HUES64 (cell line): Measurements from ENCODE around the gene CCSER1.
"Not testable (repeated sequence)": the region's sequence is repeated elsewhere in the genome, so short reads cannot be mapped to it uniquely, and the experiment has no call there.

Source experiments
- H3K27ac ChIP-seq: 2 replicates; pipeline ENCODE4 v1.7.0; 2013; ENCODE audit warnings: low read depth, low read length, inconsistent platforms
- H3K27me3 ChIP-seq: 2 replicates; pipeline ENCODE4 v1.6.1; 2013; ENCODE audit warnings: mild to moderate bottlenecking, low read length; ENCODE audit not compliant: insufficient read depth
- H3K36me3 ChIP-seq: 2 replicates; pipeline ENCODE4 v1.6.1; 2013; ENCODE audit warnings: mild to moderate bottlenecking, low read length; ENCODE audit not compliant: insufficient read depth
- H3K4me1 ChIP-seq: 2 replicates; pipeline ENCODE4 v1.6.1; 2013; ENCODE audit warnings: mild to moderate bottlenecking, low read length, moderate library complexity; ENCODE audit not compliant: insufficient read depth
- H3K4me3 ChIP-seq: 2 replicates; pipeline ENCODE4 v1.5.1; 2013; ENCODE audit warnings: mild to moderate bottlenecking, low read length, moderate library complexity
- H3K9ac ChIP-seq: 2 replicates; pipeline ENCODE4 v1.6.1; 2013; ENCODE audit warnings: mild to moderate bottlenecking, low read depth, low read length
- H3K9me3 ChIP-seq: 2 replicates; pipeline ENCODE4 v1.6.1; 2013; ENCODE audit warnings: low read depth, low read length; ENCODE audit not compliant: insufficient read depth
- WGBS: fragments of 150-250, 120-280 bp; methylation state at CpG from one replicate; pipeline ENCODE4 v1.1.7; 2013; ENCODE audit warnings: missing lambda C conversion rate; 5-methylcytosine and 5-hydroxymethylcytosine counted together

Gene CCSER1

GRCh38 chr4:91154041-91154440, 1026.8 kb downstream of the CCSER1 start:
- not testable (repeated sequence) for H3K4me3 ChIP-seq, H3K36me3 ChIP-seq, H3K9me3 ChIP-seq, H3K4me1 ChIP-seq, H3K27ac ChIP-seq, H3K9ac ChIP-seq, H3K27me3 ChIP-seq
- 93% methylated on average over 4 of the region's 4 CpGs for WGBS

GRCh38 chr4:91167864-91168653, 1040.9 kb downstream of the CCSER1 start:
- 93% methylated on average over 42 of the region's 42 CpGs for WGBS
- not testable (repeated sequence) for H3K4me1 ChIP-seq, H3K36me3 ChIP-seq, H3K27ac ChIP-seq, H3K27me3 ChIP-seq, H3K4me3 ChIP-seq, H3K9ac ChIP-seq
- H3K9me3 ChIP-seq, result peaks cover 15% of the 10 kb centered on the region; the same call in 1 of the 2 replicates

GRCh38 chr4:91170768-91171167, 1043.6 kb downstream of the CCSER1 start:
- Histone ChIP-seq H3K36me3 (no peaks in the 10 kb centered on the region), H3K4me3 (no peak overlapping the region), H3K9me3 (peaks cover 12% of the 10 kb centered on the region; the same call in 1 of the 2 replicates), H3K27me3 (no peaks in the 10 kb centered on the region), H3K9ac (no peak overlapping the region), H3K4me1 (no peaks in the 10 kb centered on the region), H3K27ac (no peak overlapping the region)

DNA sequence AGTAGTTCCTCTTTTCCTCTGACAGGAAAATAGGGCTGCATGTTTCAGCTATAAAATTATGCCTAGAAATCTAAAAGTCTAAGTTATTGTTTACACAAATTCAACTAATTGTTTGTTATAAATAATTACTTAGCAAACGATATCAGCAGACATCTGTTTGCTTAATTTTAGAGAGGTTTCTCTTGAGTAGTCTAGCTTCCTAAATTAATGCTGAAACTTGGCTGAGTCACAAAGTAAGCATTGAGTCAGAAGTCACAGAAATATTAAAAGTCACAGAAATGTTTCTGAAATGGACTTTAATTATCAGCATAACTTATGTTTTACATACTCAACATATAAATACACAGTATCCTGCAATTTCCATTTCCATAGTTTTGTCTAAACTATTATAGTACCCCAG, 1044.0 kb downstream of the CCSER1 start:
- 100% methylated on average over 1 of the region's 1 CpG for WGBS
- Histone ChIP-seq H3K9ac (no peak overlapping the region), H3K9me3 (peaks cover 12% of the 10 kb centered on the region; the same call in 1 of the 2 replicates), H3K27ac (no peak overlapping the region), H3K4me1 (no peaks in the 10 kb centered on the region), H3K36me3 (no peaks in the 10 kb centered on the region), H3K27me3 (no peaks in the 10 kb centered on the region), H3K4me3 (no peak overlapping the region)

DNA sequence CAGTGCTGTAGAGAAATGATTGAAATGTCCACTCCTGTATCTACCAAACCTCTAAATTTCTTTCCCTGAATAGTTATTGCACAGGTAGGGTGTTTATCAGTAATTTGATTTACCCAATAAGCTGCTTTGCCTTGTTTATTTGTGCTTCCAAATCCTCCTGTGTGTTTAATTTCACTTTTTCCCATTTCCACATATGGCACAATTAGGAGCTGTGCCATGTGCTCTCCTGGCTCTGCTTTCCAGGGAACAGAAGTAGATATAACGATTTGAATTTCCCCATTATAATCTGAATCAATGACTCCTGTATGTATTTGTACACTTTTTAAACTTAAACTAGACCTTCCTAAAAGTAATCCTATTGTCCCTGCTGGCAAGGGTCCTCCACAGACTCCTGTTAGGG, 1057.9 kb downstream of the CCSER1 start:
- H3K9me3 ChIP-seq, H3K36me3 ChIP-seq, H3K4me3 ChIP-seq, H3K27me3 ChIP-seq, H3K4me1 ChIP-seq, H3K9ac ChIP-seq, H3K27ac ChIP-seq: not testable (repeated sequence)
- WGBS, result 92% methylated on average over 1 of the region's 1 CpG

GRCh38 chr4:91198951-91199350, 1071.8 kb downstream of the CCSER1 start:
- H3K36me3 ChIP-seq, result no peaks in the 10 kb centered on the region
- no peak overlapping the region for H3K27ac ChIP-seq
- peaks cover 10% of the 10 kb centered on the region; the same call in 1 of the 2 replicates for H3K4me1 ChIP-seq
- no peak overlapping the region for H3K4me3 ChIP-seq
- no peak overlapping the region for H3K9ac ChIP-seq
- H3K27me3 ChIP-seq, result no peaks in the 10 kb centered on the region
- WGBS, result 85% methylated on average over 4 of the region's 4 CpGs
- no peaks in the 10 kb centered on the region for H3K9me3 ChIP-seq

GRCh38 chr4:91207535-91207934, 1080.3 kb downstream of the CCSER1 start:
- Histone ChIP-seq H3K4me1 (peaks cover 19% of the 10 kb centered on the region), H3K9me3 (no peaks in the 10 kb centered on the region), H3K27me3 (no peaks in the 10 kb centered on the region), H3K4me3 (no peak overlapping the region), H3K36me3 (no peaks in the 10 kb centered on the region), H3K9ac (no peak overlapping the region), H3K27ac (no peak overlapping the region)
- WGBS, result 98% methylated on average over 3 of the region's 3 CpGs

- Histone ChIP-seq H3K27ac (no peak overlapping the region), H3K9me3 (no peaks in the 10 kb centered on the region), H3K36me3 (no peaks in the 10 kb centered on the region), H3K4me3 (no peak overlapping the region), H3K27me3 (no peaks in the 10 kb centered on the region), H3K4me1 (peaks cover 10% of the 10 kb centered on the region), H3K9ac (no peak overlapping the region)
- WGBS, result 62% methylated on average over 3 of the region's 3 CpGs
Measured at GRCh38 chr4:91212211-91212610, 1085.0 kb downstream of the CCSER1 start.

GRCh38 chr4:91217831-91218403, 1090.7 kb downstream of the CCSER1 start:
- H3K36me3 ChIP-seq, H3K9ac ChIP-seq, H3K9me3 ChIP-seq, H3K27me3 ChIP-seq, H3K4me3 ChIP-seq, H3K4me1 ChIP-seq, H3K27ac ChIP-seq: not testable (repeated sequence)
- 98% methylated on average over 25 of the region's 26 CpGs for WGBS

DNA sequence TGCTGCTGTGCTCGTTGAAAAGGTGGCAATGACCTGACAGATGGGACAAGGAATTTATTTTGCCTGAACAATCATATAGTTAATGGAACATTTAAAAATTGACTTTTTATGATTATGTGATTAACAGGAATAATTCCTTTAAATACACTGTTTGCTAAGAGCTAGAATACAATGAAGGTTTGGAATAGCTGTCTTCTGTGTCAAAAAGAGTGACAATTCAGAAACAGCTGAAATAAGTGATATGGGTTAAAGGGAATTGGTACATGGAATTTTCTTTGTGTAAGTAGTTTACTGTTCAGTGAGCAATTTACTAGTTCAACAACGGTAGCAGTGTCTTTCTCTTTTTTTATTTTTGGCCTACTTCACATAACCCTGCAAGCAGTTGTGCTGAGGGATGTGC, 1093.1 kb downstream of the CCSER1 start:
- Histone ChIP-seq H3K27me3 (no peaks in the 10 kb centered on the region), H3K36me3 (no peaks in the 10 kb centered on the region), H3K9ac (no peak overlapping the region), H3K4me1 (no peaks in the 10 kb centered on the region), H3K9me3 (no peaks in the 10 kb centered on the region), H3K4me3 (no peak overlapping the region), H3K27ac (no peak overlapping the region; the same call in 1 of the 2 replicates)
- 95% methylated on average over 1 of the region's 2 CpGs for WGBS

DNA sequence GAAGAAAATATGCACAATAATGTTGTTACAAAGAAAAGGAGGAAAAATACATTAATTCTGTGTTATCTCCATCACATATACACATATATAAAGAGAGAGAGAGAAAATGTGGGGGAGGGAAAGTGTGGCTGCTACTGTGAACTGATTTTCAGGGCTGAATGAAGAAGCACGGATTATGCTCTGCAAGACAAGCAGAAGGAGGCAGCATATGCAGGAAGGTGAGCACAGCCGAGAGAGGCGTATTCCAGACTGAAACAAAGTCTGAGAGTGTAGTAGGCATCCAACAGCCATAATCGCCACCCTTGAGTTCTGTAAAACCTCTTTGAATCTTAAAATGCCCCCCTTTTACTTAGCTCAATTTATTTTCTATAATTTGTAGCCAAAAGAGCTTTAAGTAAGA, 1094.8 kb downstream of the CCSER1 start:
- Histone ChIP-seq H3K9ac (no peak overlapping the region), H3K27ac (no peak overlapping the region), H3K9me3 (no peaks in the 10 kb centered on the region), H3K4me1 (no peaks in the 10 kb centered on the region), H3K27me3 (no peaks in the 10 kb centered on the region), H3K36me3 (no peaks in the 10 kb centered on the region), H3K4me3 (no peak overlapping the region)
- WGBS, result 85% methylated on average over 4 of the region's 4 CpGs
